GM12878 (cell line): ENCODE measurements around the gene DOCK1. TPM values are rescaled to one million over a fixed set of nuclear protein-coding genes. Genes with fewer than 3 reads are reported as not detected.

ENCODE experiments used
- ATAC-seq: fragments of 200-7000 bp; cut with Tn5 transposase; 3 replicates; pipeline ENCODE4 v1.9.1; 2020; ENCODE audit warnings: mild to moderate bottlenecking, moderate library complexity
- BruUV-seq: library from RNA; stranded (reverse); fragments of 400-500 nt; replicated peaks from 2 replicates; lab custom pipeline; 2021; lab: Mats Ljungman, UMichigan
- CTCF ChIA-PET: fragments of 300-600 bp; sonication (Branson Sonifier 250); formaldehyde crosslinking; extraction: SDS; loops from one replicate; lab custom pipeline; 2021; ENCODE audit warnings: inconsistent platforms; lab: Yijun Ruan, JAX
- POLR2A ChIA-PET: fragments of 350-600 bp; formaldehyde crosslinking; extraction: SDS; loops from one replicate; lab custom pipeline; 2021; ENCODE audit warnings: inconsistent platforms; lab: Charles Lee
- RAD21 ChIA-PET: fragments of 300-600 bp; sonication (Branson Sonifier 250); formaldehyde crosslinking; loops from one replicate; lab custom pipeline; 2023; ENCODE audit warnings: antibody characterized with exemption; ENCODE audit not compliant: unreplicated experiment; lab: Charles Lee
- SMC1A ChIA-PET: fragments of 300-600 bp; sonication (Branson Sonifier 250); formaldehyde crosslinking; loops from one replicate; lab custom pipeline; 2023; ENCODE audit not compliant: unreplicated experiment, uncharacterized antibody; lab: Charles Lee
- DNase-seq: peaks from one replicate; pipeline ENCODE4 v3.0.0-alpha.2; 2011; ENCODE audit warnings: low read depth, low spot score
- FAIRE-seq: peaks from 3 replicates; lab custom pipeline; 2011; peaks lifted over from hg19 to GRCh38; lab: Jason Lieb, UNC
- H2AFZ ChIP-seq: 2 replicates; pipeline ENCODE4 v1.6.0; 2011; ENCODE audit warnings: low read depth, low read length, control low read depth; ENCODE audit not compliant: control insufficient read depth
- H3K27ac ChIP-seq: 2 replicates; pipeline ENCODE4 v1.5.1; 2011; ENCODE audit warnings: control low read depth; ENCODE audit not compliant: control insufficient read depth, insufficient read depth
- H3K27me3 ChIP-seq, 2 experiments: replicated peaks in 1 of 2; 2 replicates each; pipeline versions ENCODE4 v1.6.0 to v1.6.1; 2011; ENCODE audit warnings: low read length in 1 of 2; ENCODE audit not compliant: control insufficient read depth in 2 of 2, insufficient read depth in 2 of 2
- H3K36me3 ChIP-seq, 2 experiments: 2 replicates each; pipeline ENCODE4 v1.5.1; 2011; ENCODE audit warnings: low read length in 1 of 2; ENCODE audit not compliant: control insufficient read depth in 2 of 2, insufficient read depth in 2 of 2
- H3K4me1 ChIP-seq: 2 replicates; pipeline ENCODE4 v1.6.1; 2011; ENCODE audit warnings: mild to moderate bottlenecking, low read length, moderate library complexity, mixed read lengths; ENCODE audit not compliant: control insufficient read depth, insufficient read depth
- H3K4me2 ChIP-seq: 2 replicates; pipeline ENCODE4 v1.6.0; 2011; ENCODE audit warnings: control low read depth; ENCODE audit not compliant: control insufficient read depth, insufficient read depth
- H3K4me3 ChIP-seq: fragments of 200-600 bp; sonication (generic); 2 replicates; pipeline ENCODE4 v1.5.1; 2016
- H3K79me2 ChIP-seq: 2 replicates; pipeline ENCODE4 v1.6.0; 2011; ENCODE audit warnings: low read length; ENCODE audit not compliant: control insufficient read depth, insufficient read depth
- H3K9ac ChIP-seq: 2 replicates; pipeline ENCODE4 v1.8.0; 2011; ENCODE audit warnings: low read length, control low read depth, mixed read lengths; ENCODE audit not compliant: control insufficient read depth, insufficient read depth
- H3K9me3 ChIP-seq: replicated peaks from 3 replicates; pipeline ENCODE4 v1.5.1; 2011; ENCODE audit warnings: mild to moderate bottlenecking, low read length; ENCODE audit not compliant: control insufficient read depth, insufficient read depth
- H4K20me1 ChIP-seq: 2 replicates; pipeline ENCODE4 v1.6.0; 2011; ENCODE audit not compliant: control insufficient read depth, insufficient read depth
- ASH2L ChIP-seq: fragments of 300-600, 200-600 bp; sonication (generic); IDR thresholded peaks from 2 replicates; pipeline ENCODE4 v1.6.1; 2017; ENCODE audit warnings: low read depth, mild to moderate bottlenecking, borderline replicate concordance
- ATF2 ChIP-seq: IDR thresholded peaks from 2 replicates; pipeline ENCODE4 v1.6.1; 2012; ENCODE audit warnings: low read length, inconsistent platforms
- BCL11A ChIP-seq: IDR thresholded peaks from 2 replicates; pipeline ENCODE4 v1.6.1; 2011; ENCODE audit warnings: low read depth, low read length
- BHLHE40 ChIP-seq, 2 experiments: fragments of 450-650 bp in 1 of 2; IDR thresholded peaks; 2 replicates each; pipeline ENCODE4 v1.6.1; 2011 to 2017; ENCODE audit warnings: low read depth in 2 of 2, borderline replicate concordance in 1 of 2, improper control_type of control experiment in 1 of 2, low read length in 1 of 2, mild to moderate bottlenecking in 1 of 2
- DPF2 ChIP-seq: fragments of 450-650 bp; IDR thresholded peaks from 2 replicates; pipeline ENCODE4 v1.6.1; 2017; ENCODE audit warnings: mild to moderate bottlenecking
- EP300 ChIP-seq, 2 experiments: fragments of 150-350 bp in 1 of 2; IDR thresholded peaks; 2 replicates each; pipeline ENCODE4 v1.6.1; 2011 to 2012; ENCODE audit warnings: low read depth in 2 of 2, low read length in 2 of 2, borderline replicate concordance in 1 of 2, improper control_type of control experiment in 1 of 2, inconsistent platforms in 1 of 2; ENCODE audit not compliant: control insufficient read depth in 1 of 2
- EZH2 ChIP-seq: IDR thresholded peaks from 2 replicates; pipeline ENCODE4 v1.6.1; 2012; ENCODE audit warnings: low read depth, mild to moderate bottlenecking, control low read depth, inconsistent platforms, low read length, borderline replicate concordance; ENCODE audit not compliant: control insufficient read depth
- FOXK2 ChIP-seq: fragments of 450-650 bp; IDR thresholded peaks from 2 replicates; pipeline ENCODE4 v1.6.1; 2017; ENCODE audit warnings: mild to moderate bottlenecking, moderate library complexity
- IKZF1 ChIP-seq: fragments of 450-650 bp; conservative IDR thresholded peaks from 2 replicates; pipeline ENCODE4 v1.6.1; 2017; ENCODE audit warnings: antibody characterized with exemption, mild to moderate bottlenecking
- KDM1A ChIP-seq: fragments of 200-600 bp; sonication (generic); IDR thresholded peaks from 2 replicates; pipeline ENCODE4 v1.6.1; 2016; ENCODE audit warnings: borderline replicate concordance
- NFYB ChIP-seq: IDR thresholded peaks from 2 replicates; pipeline ENCODE4 v1.6.1; 2011; ENCODE audit warnings: low read depth, mild to moderate bottlenecking, low read length, improper control_type of control experiment, moderate library complexity; ENCODE audit not compliant: insufficient read depth
- NR2C1 ChIP-seq: fragments of 450-650 bp; IDR thresholded peaks from 2 replicates; pipeline ENCODE4 v1.6.1; 2017; ENCODE audit warnings: antibody characterized with exemption, mild to moderate bottlenecking, moderate library complexity
- POLR2AphosphoS2 ChIP-seq: IDR thresholded peaks from 2 replicates; pipeline ENCODE4 v1.6.1; 2011; ENCODE audit warnings: low read depth, mild to moderate bottlenecking, low read length, improper control_type of control experiment, moderate library complexity
- RAD21 ChIP-seq: IDR thresholded peaks from 2 replicates; pipeline ENCODE4 v1.6.1; 2011; ENCODE audit warnings: mild to moderate bottlenecking, low read depth, low read length, moderate library complexity; ENCODE audit not compliant: insufficient read depth
- RELA ChIP-seq: fragments of 450-650 bp; IDR thresholded peaks from 2 replicates; pipeline ENCODE4 v1.8.0; 2014; ENCODE audit warnings: borderline replicate concordance; ENCODE audit not compliant: partially characterized antibody
- RELB ChIP-seq: fragments of 450-650 bp; IDR thresholded peaks from 2 replicates; pipeline ENCODE4 v1.6.1; 2017; ENCODE audit warnings: low read depth, mild to moderate bottlenecking, moderate library complexity
- RUNX3 ChIP-seq: IDR thresholded peaks from 2 replicates; pipeline ENCODE4 v1.6.1; 2012; ENCODE audit warnings: low read length, inconsistent platforms
- SIX5 ChIP-seq: IDR thresholded peaks from 2 replicates; pipeline ENCODE4 v1.6.1; 2011; ENCODE audit warnings: mild to moderate bottlenecking, low read depth, low read length, moderate library complexity; ENCODE audit not compliant: severe bottlenecking
- SREBF1 ChIP-seq: IDR thresholded peaks from 2 replicates; pipeline ENCODE4 v1.6.1; 2012; ENCODE audit warnings: mild to moderate bottlenecking, low read length
- TCF12 ChIP-seq: IDR thresholded peaks from 2 replicates; pipeline ENCODE4 v1.6.1; 2011; ENCODE audit warnings: low read depth, mild to moderate bottlenecking, low read length
- ZNF24 ChIP-seq: fragments of 450-650 bp; IDR thresholded peaks from 2 replicates; pipeline ENCODE4 v1.6.1; 2017; ENCODE audit warnings: antibody characterized with exemption, mild to moderate bottlenecking
- ZNF274 ChIP-seq: IDR thresholded peaks from one replicate; pipeline ENCODE4 v1.8.0; 2011; ENCODE audit not compliant: insufficient read length, insufficient read depth
- WGBS: methylation state at CpG from one replicate; pipeline ENCODE4 v1.1.6; 2016; ENCODE audit warnings: low lambda C conversion rate; ENCODE audit not compliant: insufficient replicate concordance, insufficient coverage; ENCODE audit errors: missing lambda C conversion rate; 5-methylcytosine and 5-hydroxymethylcytosine counted together
- in situ Hi-C: fragments of 300-500 bp; cut with MboI; formaldehyde crosslinking; loops from 9 replicates; pipeline ENCODE4 v1.14.3; 2018; ENCODE audit warnings: mixed read lengths
- intact Hi-C: fragments of 100-400 bp; cut with micrococcal nuclease; formaldehyde crosslinking; loops from one replicate; pipeline ENCODE4 v1.14.2; 2022; ENCODE audit not compliant: unreplicated experiment
- polyA plus RNA-seq, 11 experiments: library from polyadenylated mRNA; depleted of rRNA in 4 of 11; unstranded in 6 of 11; stranded (reverse) in 5 of 11; fragments of >200 nt; fragmentation: Nextera tagmentation in 4 of 11; fragmentation: Illumina TruSeq in 1 of 11; extraction: Ambion mirVana in 4 of 11; extraction: Trizol in 1 of 11; gene quantifications; 1 replicate in 1 of 11; 2 replicates in 10 of 11; pipeline versions ENCODE4 v1.2.1 to v1.2.3, GENCODE V29; 2011 to 2016; ENCODE audit warnings: inconsistent platforms in 2 of 11, missing spikeins in 2 of 11, low read depth in 1 of 11
- total RNA-seq, 4 experiments: library from RNA; depleted of rRNA in 3 of 4; stranded (reverse); fragments of >200 nt in 3 of 4; fragmentation: Illumina TruSeq in 1 of 4; extraction: Trizol in 1 of 4; gene quantifications; 2 replicates each; pipeline versions ENCODE4 v1.2.1 to v1.2.3, GENCODE V29; 2013 to 2021

The DOCK1 gene
- total and polyA plus RNA-seq, 10 of the 15 experiments (the other 5 are each of a cell fraction or from before 2014, with no cell fraction given), result 0.05 to 0.18 TPM; not detected in 8

GRCh38 chr10:127346604-127347003, 441.4 kb downstream of the DOCK1 start:
- no peak for DNase-seq
- no TSS peak for BruUV-seq
- TF ChIP-seq EZH2 (no peak), FOXK2 (no peak), POLR2AphosphoS2 (no peak), ZNF24 (no peak), ZNF274 (no peak), KDM1A (no peak), EP300 (IDR thresholded peaks at IDR 0.05; ENCODE audit: borderline replicate concordance in 1 of 2, control insufficient read depth in 1 of 2, low read depth in 2 of 2, low read length in 2 of 2) (peak; percentile 14 to 24; a peak in 1 of 4 replicates), ATF2 (no peak), NR2C1 (no peak), NFYB (no peak), SREBF1 (no peak), ASH2L (no peak), TCF12 (peak; percentile 69; the same call in 1 of the 2 replicates), RELB (peak; percentile 71), DPF2 (0 out of 2 replicates have a peak, but pooled peaks have one; percentile 15), BCL11A (no peak), SIX5 (no peak), RUNX3 (no peak; the same call in 1 of the 2 replicates), IKZF1 (peak; percentile 55), BHLHE40 (IDR thresholded peaks at IDR 0.05; ENCODE audit: borderline replicate concordance in 1 of 2, low read depth in 2 of 2, low read length in 1 of 2) (0 out of 4 replicates have a peak, but pooled peaks of 1 of the 2 experiments have one; percentile 15), RAD21 (peak; percentile 9; the same call in 1 of the 2 replicates), RELA (peak; percentile 80)

More at GRCh38 chr10:127346604-127347003, 441.4 kb downstream of the DOCK1 start:
- FAIRE-seq (no peak), ATAC-seq (peak; percentile 89)
- in situ Hi-C loops, result no loop called here
- Histone ChIP-seq H3K4me1 (no peaks in the 10 kb centered on the region), H3K27me3 (no peaks in the 10 kb centered on the region), H3K79me2 (no peaks in the 10 kb centered on the region), H3K4me3 (no peak overlapping the region), H3K4me2 (no peak overlapping the region), H3K9ac (no peak overlapping the region), H4K20me1 (no peaks in the 10 kb centered on the region), H3K27ac (no peak overlapping the region), H2AFZ (no peak overlapping the region), H3K36me3 (no peaks in the 10 kb centered on the region), H3K9me3 (no peaks in the 10 kb centered on the region)
- 24% methylated on average over 11 of the region's 11 CpGs for WGBS
- CTCF ChIA-PET, result no interaction called here
- RAD21 ChIA-PET, result no interaction called here
- POLR2A ChIA-PET, result no interaction called here
- SMC1A ChIA-PET, result no interaction called here
- intact Hi-C loops, result no loop called here
